ENCODE data around the gene LHFPL6.

Gene LHFPL6

DNA sequence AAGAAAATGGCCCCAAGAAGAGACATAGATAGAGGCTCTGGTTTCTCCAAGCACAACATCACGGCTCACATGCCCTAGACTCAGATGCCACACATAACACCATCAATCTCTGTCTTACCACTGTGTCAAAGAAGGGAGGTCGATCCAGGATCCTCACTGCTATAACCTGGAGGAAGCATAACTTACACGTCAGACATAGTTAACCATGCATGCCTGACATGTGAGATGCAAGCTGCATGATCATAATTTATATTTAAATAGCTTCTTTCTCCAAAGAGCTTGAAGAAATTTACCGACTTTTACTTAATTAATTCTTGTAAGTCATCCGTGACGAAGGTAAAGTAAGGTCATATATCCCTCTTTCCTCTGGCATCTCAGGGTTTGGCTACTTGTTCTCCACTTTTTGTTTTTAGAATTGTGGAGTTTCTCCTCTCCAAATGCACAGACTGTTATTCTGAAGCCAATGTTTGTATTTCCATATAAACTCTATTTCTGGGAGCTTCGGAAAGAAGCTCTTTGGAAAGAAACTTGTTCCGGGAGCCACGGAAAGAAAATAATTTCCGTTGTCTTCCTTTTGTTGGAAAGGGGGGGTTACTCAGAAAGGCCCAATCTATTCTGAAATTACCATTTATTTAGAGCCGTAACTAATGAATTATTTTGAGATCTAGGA, 205.6 kb downstream of the LHFPL6 start:
- DNase-seq (ENCODE audit: extremely low read depth in 1 of 2, low read depth in 1 of 2), result no peak

- no peak for DNase-seq (ENCODE audit: extremely low read depth in 1 of 2, low read depth in 1 of 2)
Observed at GRCh38 chr13:39394796-39395678, 208.0 kb downstream of the LHFPL6 start.

- no peak for DNase-seq (ENCODE audit: extremely low read depth in 1 of 2, low read depth in 1 of 2)
Observed at GRCh38 chr13:39391761-39392160, 211.2 kb downstream of the LHFPL6 start.

DNA sequence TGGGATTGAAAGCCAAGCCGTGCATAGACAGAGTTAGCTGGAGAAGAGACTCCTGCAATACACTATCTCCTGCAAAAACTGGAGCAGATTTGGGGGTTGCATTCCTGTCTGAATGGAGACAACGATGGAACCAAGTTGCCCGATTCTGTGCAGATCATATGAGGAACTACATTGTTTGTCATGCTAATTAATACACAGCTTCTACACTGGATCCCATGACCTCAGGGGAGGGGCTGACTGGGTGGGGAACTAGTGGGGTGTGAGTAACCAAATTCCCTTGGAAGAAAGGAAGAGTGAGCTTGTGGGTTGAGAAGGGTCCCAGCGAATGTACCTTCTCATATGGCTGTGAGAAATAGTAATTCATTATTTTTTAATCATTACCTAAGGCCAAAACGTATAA, 214.0 kb downstream of the LHFPL6 start:
- DNase-seq (ENCODE audit: extremely low read depth in 1 of 2, low read depth in 1 of 2), result no peak

DNA sequence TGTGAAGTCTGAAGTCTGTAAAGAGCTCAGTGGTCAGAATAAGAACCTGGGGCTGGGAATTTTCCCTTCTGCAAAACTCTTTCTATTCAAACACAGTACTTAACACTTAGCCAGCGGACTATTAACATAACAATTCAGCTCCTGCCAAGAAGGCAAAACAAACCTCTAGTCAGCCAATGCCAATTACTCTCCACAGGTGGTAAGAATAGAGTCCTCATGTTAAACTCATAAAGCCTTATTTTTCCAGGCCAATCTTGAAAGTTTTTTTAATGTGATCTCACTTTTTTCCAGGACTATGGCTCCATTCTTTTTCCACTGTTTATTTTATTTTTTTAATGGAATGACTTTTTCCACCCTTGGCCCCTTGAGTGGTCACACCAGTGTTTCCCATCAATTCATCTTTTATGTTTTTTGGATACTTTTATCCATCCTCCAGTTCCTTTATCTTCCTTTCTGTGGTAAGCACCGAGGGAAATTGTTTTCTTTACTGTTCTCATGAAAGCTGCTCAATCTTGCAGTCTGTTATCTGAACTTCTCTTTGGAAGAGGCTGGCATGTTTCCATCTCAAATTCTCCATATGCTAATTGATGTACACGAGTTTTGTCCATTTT, 217.3 kb downstream of the LHFPL6 start:
- no peak for DNase-seq (ENCODE audit: extremely low read depth in 1 of 2, low read depth in 1 of 2)

GRCh38 chr13:39385154-39385553, 217.8 kb downstream of the LHFPL6 start:
- DNase-seq (ENCODE audit: extremely low read depth in 1 of 2, low read depth in 1 of 2), result no peak

DNA sequence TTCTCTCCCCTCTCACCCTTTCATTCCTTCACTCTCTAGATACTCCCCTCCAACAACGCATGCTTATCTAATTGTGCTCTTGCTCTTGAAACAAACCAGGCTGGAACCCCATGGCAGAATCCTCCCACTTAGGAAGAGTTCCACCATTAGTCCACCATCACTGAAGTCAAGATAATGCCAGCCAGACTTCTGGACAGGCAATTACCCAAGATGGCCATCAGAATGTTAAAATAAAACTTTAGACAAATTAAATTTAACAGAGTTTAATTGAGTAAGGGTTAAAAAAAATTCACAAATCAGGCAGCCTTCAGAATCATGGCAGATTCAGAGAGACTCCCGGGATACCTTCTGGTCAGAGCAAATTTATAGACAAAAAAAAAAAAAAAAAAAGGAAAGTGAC, 221.5 kb downstream of the LHFPL6 start:
- no peak for DNase-seq (ENCODE audit: extremely low read depth in 1 of 2, low read depth in 1 of 2)

- DNase-seq (ENCODE audit: extremely low read depth in 1 of 2, low read depth in 1 of 2), result no peak
Observed at GRCh38 chr13:39379667-39380655, 223.0 kb downstream of the LHFPL6 start.

- no peak for DNase-seq (ENCODE audit: extremely low read depth in 1 of 2, low read depth in 1 of 2)
Observed at GRCh38 chr13:39379118-39379517, 223.9 kb downstream of the LHFPL6 start.

DNA sequence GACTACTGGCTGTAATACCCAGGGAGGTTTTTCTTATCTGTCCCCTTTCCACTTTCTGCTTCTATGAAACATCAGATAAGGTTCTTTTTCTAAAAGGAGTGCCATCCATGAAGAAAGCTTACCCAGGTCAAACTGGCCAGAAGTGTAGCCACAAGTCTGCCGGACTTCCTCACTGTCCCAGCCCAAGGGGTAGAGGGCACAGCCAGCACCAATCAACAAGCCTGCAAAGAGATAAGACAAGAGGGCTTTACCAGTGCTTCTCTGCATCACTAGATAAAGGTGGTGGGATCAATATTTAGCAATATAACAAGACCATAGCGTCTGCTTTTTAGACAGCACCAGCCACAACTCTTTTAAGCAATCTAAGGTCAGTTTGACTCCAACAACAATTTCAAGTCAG, 224.7 kb downstream of the LHFPL6 start:
- no peak for DNase-seq (ENCODE audit: extremely low read depth in 1 of 2, low read depth in 1 of 2)

- DNase-seq (ENCODE audit: extremely low read depth in 1 of 2, low read depth in 1 of 2), result no peak
Observed at GRCh38 chr13:39377699-39378098, 225.3 kb downstream of the LHFPL6 start.

DNA sequence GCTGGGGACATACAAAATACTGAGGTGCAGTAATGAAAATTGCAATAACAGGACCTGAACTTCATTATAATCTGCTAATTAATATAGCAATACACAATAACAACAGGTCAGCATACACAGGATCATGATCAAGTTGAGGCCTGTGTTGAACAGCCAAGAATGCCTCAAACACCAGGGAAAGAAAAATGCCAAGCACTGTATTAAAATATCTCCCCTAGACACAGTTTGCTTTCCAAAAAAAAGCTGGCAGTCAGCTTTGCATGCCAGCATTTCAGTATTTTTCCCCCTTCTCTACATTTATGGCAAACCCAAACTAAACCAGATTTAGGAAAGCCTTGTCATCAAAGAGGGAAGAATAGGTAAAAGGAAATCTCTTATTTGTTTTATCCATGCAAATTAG, 226.9 kb downstream of the LHFPL6 start:
- DNase-seq (ENCODE audit: extremely low read depth in 1 of 2, low read depth in 1 of 2), result no peak

DNA sequence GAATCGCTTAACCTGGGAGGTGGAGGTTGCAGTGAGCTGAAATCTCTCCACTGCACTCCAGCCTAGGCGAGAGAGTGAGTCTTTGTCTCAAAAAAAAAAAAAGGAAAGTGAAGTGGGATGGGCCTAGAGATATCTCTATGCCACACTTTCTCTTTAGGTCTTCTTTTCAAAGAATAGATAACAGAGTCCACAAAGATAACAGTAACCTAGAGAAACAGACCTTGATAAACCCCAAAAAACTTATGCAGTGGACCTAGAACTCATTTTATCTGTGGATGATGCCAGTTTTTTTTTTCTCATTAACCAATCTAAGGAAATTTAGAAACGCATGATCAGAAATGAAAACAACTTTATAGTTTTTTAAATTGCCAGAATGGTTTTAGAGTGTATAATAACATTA, 227.4 kb downstream of the LHFPL6 start:
- no peak for DNase-seq (ENCODE audit: extremely low read depth in 1 of 2, low read depth in 1 of 2)

GRCh38 chr13:39374741-39375189, 228.2 kb downstream of the LHFPL6 start:
- no peak for DNase-seq (ENCODE audit: extremely low read depth in 1 of 2, low read depth in 1 of 2)

DNA sequence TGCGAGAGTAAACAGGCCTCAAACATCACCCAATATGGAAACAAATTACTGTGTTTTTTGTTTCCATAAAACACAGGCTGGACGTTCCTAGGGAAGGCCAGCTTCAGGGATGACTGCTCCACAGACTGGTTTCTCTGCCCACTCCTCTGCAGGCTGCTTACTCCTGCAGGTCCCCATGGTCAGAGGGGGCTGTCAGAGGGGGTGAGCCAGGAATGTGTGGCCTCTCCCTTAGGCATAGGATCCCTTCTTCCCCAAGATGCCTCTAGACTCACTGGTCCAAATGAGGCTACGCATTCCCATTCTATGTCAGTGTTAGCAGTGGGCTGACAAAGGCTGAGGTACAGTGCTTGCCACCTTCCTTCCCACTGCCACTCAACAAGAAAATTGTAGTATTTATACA, 229.8 kb downstream of the LHFPL6 start:
- no peak for DNase-seq (ENCODE audit: extremely low read depth in 1 of 2, low read depth in 1 of 2)

- no peak for DNase-seq (ENCODE audit: extremely low read depth in 1 of 2, low read depth in 1 of 2)
Observed at GRCh38 chr13:39371706-39372105, 231.3 kb downstream of the LHFPL6 start.

GRCh38 chr13:39370554-39370953, 232.4 kb downstream of the LHFPL6 start:
- DNase-seq (ENCODE audit: extremely low read depth in 1 of 2, low read depth in 1 of 2), result no peak

- DNase-seq (ENCODE audit: extremely low read depth in 1 of 2, low read depth in 1 of 2), result no peak
Observed at GRCh38 chr13:39370048-39370447, 232.9 kb downstream of the LHFPL6 start.

DNA sequence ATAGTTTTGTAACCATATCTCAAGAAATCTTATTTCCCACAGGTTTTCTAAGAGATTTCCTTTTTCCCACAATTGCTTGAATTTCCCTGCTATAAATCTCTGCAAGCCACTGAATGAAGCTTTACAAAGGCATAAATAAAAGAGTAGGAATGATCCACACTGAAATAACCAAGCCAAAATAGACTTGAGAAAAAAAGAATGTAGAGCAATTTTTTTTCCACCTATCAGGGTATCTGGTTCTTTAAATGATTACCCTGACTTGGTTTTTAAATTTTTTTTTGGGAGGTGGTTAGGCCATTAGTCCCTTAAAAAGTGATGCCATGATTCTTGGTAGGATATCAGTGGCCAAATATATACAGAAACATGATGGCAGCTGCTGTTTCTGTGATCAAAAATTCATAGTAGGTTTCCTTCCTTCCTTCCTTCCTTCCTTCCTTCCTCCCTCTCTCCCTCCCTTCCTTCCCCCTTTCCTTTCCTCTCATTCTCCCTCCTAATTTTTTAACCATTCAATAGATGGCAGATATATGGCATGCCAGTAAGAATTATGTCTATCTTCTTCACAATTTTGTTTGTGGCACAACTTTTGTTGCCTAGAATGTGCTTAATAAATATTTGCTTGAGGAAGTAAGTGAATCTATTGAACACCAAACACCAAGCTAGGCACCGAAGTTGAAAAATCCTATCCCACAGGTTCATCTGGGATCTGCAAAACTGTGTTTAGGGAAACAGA, 233.7 kb downstream of the LHFPL6 start:
- DNase-seq (ENCODE audit: extremely low read depth in 1 of 2, low read depth in 1 of 2), result no peak

- DNase-seq (ENCODE audit: extremely low read depth in 1 of 2, low read depth in 1 of 2), result no peak
Observed at GRCh38 chr13:39365879-39366278, 237.1 kb downstream of the LHFPL6 start.

Measured in activated CD8-positive, alpha-beta memory T cell treated with anti-CD3 and anti-CD28 coated beads for 1 hour (primary cell).